ENCODE data around the gene USP17L27. TPM values are rescaled to one million over a fixed set of nuclear protein-coding genes. Genes with fewer than 3 reads are reported as not detected.

Gene USP17L27
- total RNA-seq, 2 donors from 2014 or later, result not detected

Other genes with a start within 250 kb of the USP17L27 start
- not detected for gene FAM90A26, start 173.7 kb upstream of the USP17L27 start, total RNA-seq
- not detected for gene USP17L10, start 133.5 kb upstream of the USP17L27 start, total RNA-seq
- not detected for gene USP17L11, start 128.7 kb upstream of the USP17L27 start, total RNA-seq
- not detected for gene USP17L12, start 124.0 kb upstream of the USP17L27 start, total RNA-seq
- gene USP17L13, start 119.3 kb upstream of the USP17L27 start, total RNA-seq, result not detected
- gene USP17L15, start 109.8 kb upstream of the USP17L27 start, total RNA-seq, result not detected
- not detected for gene USP17L17, start 100.3 kb upstream of the USP17L27 start, total RNA-seq
- gene USP17L18, start 95.5 kb upstream of the USP17L27 start, total RNA-seq, result not detected
- not detected for gene USP17L19, start 90.8 kb upstream of the USP17L27 start, total RNA-seq
- not detected for gene USP17L20, start 86.0 kb upstream of the USP17L27 start, total RNA-seq
- not detected for gene USP17L21, start 81.3 kb upstream of the USP17L27 start, total RNA-seq
- not detected for gene USP17L22, start 76.5 kb upstream of the USP17L27 start, total RNA-seq
- gene USP17L24, start 19.0 kb upstream of the USP17L27 start, total RNA-seq, result not detected
- not detected for gene USP17L25, start 14.2 kb upstream of the USP17L27 start, total RNA-seq
- gene USP17L26, start 9.5 kb upstream of the USP17L27 start, total RNA-seq, result not detected
- not detected for gene USP17L5, start 4.7 kb upstream of the USP17L27 start, total RNA-seq
- gene USP17L28, start 4.7 kb downstream of the USP17L27 start, total RNA-seq, result not detected
- not detected for gene USP17L29, start 9.5 kb downstream of the USP17L27 start, total RNA-seq
- not detected for gene USP17L30, start 19.0 kb downstream of the USP17L27 start, total RNA-seq
- gene DEFB131A, start 100.3 kb downstream of the USP17L27 start, total RNA-seq, result not detected